Stimulated activated CD4-positive, alpha-beta T cell treated with anti-CD3 and anti-CD28 coated beads, Interleukin-15, amount 100 ng/mL, for 1 hour (primary cell): ENCODE results near the gene PITPNC1.
A peak's percentile ranks its signal among the peaks of the same experiment; 100 is the strongest.
"Not testable (repeated sequence)": the region's sequence is repeated elsewhere in the genome, so short reads cannot be mapped to it uniquely, and the experiment has no call there.

Source experiments
- DNase-seq, 2 donors: peaks; one replicate each; pipeline ENCODE4 v3.0.0-alpha.2; 2020; ENCODE audit warnings: low read depth in 1 of 2, low spot score in 1 of 2

PITPNC1 gene

DNA sequence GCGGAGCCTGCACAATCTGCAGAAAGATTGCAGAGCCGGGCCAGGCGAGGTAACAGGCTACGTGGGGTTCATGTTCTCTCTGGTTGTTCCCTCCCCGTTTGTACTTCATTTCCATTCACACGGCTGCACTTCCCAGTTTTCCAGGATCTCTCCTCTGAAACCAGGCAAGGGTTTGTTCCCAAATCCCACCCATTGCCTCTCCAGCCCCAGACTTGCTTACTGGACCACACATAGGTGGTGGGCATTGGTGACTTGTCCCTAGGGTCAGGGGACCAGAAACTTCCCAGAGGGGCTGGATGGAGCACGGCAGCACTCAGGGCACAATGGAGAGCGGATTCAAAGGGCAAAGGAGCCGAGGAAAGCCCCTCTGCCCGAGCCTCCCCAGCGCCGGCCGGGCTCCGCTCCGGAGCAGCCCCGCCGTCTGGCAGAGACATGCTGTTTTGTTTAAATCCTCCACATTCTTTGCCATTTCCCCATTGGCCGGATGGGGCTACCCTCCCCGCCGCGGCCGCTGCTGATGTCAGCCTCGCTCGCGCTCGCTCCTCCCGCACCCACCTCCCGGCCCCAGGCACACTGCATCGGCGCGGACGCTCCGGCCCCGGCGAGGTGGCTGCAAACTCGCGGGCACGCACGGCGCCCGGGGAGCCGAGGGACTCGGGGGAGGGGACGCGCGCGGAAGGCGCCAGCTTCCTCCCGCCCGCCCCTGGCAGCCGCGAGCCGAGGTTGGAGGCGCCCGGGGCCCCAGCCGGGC, at the start of gene PITPNC1:
Gene PITPNC1, plus strand, starts transcription at position 545 of the 751 bp plus-strand sequence.
- DNase-seq: peak; percentile 77 to 79

DNA sequence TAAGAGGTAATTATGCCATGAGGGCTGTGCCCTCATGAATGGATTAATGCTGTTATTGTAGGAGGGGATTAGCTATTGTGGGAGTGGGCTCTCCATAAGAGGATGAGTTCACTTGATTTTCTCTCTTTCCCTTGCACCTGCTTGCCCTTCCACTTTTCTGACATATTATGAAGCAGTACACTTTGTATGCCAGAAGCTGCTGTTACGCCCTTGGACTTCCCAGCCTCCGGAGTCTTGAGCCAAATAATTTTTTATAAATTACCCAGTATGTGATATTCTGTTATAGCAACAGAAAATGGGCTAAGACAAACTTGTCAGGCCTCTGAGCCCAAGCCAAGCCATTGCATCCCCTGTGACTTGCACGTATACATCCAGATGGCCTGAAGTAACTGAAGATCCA, 49.1 kb upstream of the PITPNC1 start:
- no peak for DNase-seq

DNA sequence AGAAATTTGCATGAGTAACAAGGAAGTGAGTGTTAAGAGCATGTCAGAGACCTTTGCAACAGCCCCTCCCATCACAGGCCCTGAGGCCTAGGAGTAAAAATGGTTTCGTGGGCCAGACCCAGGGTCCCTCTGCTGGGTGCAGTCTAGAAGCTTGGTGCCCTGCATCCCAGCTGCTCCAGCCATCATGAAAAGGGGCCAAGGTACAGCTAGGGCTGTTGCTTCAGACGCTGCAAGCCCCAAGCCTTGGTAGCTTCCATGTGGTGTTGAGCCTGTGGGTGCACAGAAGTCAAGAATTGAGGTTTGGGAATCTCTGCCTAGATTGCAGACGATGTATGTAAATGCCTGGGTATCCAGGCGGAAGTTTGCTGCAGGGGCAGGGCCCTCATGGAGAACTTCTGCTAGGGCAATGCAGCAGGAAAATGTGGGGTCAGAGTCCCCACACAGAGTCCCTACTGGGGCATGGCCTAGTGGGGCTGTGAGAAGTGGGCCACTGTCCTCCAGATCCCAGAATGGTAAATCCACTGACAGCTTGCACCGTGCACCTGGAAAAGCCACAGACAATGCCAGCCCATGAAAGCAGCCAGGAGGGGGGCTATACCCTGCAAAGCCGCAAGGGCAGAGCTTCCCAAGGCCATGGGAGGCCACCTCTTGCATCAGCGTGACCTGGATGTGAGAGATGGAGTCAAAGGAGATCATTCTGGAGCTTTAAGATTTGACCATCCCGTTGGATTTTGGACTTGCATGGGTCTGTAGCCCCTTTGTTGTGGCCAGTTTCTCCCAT, 45.5 kb upstream of the PITPNC1 start:
- not testable (repeated sequence) for DNase-seq

DNA sequence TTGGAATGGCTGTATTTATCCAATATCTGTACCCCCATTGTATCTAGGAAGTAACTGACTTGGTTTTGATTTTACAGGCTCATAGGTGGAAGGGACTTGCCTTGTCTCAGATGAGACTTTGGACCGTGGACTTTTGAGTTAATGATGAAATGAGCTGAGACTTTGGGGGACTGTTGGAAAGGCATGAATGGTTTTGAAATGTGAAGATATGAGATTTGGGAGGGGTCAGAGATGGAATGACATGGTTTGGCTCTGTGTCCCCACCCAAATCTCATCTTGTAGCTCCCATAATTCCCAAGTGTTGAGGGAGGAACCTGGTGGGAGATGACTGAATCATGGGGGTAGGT, 44.9 kb upstream of the PITPNC1 start:
- not testable (repeated sequence) for DNase-seq

DNA sequence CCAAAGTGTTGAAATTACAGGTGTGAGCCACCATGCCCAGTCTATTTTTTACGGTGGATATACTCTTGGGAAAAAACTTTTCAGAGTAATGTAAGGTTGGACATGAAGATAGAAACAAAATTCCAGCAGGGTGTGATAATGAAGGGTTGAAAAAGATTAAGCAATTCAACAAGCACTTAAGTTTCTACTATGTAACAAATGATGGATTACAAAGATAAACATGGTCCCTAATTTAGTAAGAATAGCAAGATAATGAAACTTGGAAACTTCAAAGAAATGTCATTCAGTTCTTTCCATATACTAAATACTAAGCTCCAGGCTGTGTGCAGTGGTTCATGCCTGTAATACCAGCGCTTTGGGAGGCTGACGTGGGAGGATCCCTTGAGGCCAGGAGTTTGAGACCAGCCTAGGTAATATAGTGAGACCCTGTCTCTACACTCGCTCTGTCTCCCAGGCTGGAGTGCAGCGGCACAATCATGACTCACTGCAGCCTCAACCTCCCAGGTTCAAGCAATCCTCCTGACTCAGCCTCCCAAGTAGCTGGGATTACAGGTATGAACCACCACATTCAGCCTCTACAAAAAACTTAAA, 41.7 kb upstream of the PITPNC1 start:
- DNase-seq: no peak

DNA sequence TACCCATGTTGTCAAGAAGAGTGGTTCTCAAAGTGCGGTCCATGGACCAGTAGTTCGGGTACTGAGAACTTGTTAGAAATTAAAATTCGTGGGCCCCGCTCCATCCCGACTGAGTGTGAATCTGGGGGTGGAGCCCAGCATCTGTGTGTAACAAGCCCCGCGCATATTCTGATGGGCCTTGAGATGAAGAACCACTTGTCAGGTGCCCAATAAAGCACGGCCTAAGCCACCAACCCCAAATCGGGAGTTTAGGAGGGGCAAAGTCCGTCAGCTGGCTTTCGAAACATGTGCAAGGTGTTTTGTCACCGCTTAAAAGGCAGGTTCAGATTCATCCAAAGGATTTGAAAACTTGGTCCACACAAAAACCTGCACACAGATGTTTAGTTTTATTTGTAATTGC, 40.2 kb upstream of the PITPNC1 start:
- no peak for DNase-seq

DNA sequence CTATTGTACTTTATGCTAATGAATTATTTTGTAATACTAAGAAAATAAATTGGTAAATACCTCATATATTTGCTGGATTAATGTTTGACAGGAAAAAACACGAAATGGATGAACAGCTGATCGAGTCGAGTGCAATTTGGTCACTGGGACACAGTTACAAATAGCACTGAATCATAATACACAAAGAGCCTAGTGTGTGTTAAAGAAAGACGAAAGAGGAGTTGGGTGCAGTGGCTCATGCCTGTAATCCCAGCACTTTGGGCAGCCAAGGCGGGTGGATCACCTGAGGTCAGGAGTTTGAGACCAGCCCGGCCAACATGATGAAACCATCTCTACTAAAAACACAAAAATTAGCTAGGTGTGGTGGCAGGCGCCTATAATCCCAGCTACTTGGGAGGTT, 38.7 kb upstream of the PITPNC1 start:
- DNase-seq: not testable (repeated sequence)

DNA sequence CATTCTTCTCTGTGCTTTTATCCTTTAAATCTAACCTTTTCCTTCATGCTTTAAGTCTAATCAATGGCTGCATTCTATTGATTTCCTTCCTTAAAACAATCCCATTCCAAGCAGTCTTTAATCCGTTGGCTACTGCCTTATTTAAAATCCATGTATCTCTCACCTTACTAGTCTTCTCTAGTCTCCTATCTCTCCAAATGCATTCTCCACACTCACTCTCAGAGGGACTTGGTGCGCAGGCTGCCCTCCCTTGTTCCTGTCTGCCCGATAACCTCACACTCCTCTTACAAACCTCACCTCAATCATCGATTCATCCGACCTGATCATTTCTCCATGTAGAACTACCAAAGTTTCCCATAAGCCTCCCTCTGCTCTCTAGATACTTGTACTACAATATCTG, 33.8 kb upstream of the PITPNC1 start:
- no peak for DNase-seq

DNA sequence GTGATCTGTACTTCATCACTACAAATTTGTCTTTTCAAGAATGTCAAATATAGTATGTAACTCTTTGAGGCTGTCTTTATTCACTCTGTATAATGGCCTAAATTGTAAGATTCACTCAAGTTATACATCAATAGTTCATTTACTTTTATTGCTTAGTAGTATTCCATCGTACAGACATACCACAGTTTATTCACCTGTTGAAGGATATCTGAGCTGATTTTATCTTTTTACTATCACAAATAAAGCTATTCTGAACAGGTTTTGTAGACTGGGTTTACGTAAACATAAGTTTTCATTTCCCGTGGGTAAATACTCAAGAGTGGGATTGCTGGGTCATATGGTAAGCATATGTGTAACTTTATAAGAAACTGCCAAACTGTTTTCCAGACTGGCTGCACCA, 29.3 kb upstream of the PITPNC1 start:
- no peak for DNase-seq

DNA sequence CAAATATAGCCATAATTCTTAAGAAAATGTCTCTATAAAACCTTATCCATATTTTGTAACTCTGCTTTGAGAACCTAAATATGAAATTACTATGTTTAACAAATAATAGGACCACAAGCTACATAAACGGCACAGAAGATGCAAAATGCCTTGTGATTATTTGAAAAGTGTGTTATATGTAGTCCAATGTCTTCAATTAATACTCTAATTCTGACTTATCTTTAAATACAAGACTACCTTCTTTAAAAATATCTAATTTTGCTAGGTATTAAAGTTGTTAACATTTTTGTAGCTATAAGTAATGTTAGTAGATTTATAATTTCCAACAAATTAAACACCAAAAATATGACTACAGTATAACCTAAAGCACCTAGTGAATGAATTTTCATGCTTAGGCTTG, 27.7 kb upstream of the PITPNC1 start:
- no peak for DNase-seq

DNA sequence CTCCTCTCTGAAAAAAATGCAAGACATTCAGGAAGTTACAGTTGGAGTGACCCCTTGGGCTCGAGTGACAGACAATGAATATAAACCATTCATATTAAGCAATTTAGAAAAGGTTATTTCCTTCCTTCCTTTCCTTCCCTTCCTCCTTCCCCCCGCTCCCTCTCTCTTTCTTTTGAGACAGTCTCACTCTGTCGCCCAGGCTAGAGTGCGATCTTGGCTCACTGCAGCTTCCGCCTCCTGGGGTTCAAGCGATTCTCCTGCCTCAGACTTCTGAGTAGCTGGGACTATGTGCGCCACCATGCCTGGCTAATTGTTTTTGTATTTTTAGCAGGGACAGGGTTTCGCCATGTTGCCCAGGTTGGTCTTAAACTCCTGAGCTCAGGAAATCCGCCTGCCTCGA, 23.9 kb upstream of the PITPNC1 start:
- DNase-seq: no peak

DNA sequence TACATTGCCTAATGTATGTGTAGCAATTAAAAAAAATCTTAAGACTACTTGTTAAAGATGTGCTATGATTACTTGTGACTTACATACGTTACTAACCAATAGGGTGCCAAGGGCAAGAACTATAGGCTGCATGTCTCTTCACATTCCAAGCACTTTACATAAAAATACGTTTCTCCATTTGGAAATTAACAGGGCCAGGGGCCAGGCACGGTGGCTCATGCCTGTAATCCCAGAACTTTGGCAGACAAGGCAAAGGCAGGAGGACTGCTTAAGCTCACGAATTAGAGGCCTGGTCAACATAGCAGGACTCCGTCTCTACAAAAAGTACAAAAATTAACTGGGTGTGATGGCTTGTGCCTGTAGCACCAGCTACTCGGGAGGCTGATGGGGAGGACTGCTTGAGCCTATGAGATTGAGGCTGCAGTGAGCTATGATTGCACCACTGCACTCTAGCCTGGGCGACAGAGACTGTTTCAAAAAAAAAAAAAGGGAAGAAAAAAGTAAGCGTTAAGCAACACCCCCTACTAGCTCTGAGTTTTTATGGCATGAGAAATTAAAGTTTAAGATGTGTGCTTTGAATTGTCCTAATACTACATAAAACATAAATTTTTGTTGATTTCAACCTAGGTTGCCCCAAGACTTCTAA, 23.0 kb upstream of the PITPNC1 start:
- DNase-seq: no peak

DNA sequence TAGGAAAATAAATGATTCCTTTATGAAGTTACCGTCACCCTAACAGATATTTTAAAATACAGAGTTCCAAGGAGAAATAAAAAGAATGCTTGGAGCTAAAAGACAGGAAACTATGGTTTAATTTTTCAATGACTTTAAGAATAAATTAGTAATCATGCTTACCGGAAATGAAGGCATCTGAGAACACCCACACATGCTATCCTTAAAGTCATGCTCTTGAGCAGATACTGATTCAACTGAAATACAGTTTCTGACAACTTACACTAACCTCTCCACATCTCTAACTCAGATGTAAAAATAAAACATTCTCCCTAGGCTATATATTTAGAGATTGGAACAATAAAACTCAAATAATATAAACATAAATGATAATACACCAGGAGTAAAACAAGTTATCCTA, 18.5 kb upstream of the PITPNC1 start:
- DNase-seq: no peak

DNA sequence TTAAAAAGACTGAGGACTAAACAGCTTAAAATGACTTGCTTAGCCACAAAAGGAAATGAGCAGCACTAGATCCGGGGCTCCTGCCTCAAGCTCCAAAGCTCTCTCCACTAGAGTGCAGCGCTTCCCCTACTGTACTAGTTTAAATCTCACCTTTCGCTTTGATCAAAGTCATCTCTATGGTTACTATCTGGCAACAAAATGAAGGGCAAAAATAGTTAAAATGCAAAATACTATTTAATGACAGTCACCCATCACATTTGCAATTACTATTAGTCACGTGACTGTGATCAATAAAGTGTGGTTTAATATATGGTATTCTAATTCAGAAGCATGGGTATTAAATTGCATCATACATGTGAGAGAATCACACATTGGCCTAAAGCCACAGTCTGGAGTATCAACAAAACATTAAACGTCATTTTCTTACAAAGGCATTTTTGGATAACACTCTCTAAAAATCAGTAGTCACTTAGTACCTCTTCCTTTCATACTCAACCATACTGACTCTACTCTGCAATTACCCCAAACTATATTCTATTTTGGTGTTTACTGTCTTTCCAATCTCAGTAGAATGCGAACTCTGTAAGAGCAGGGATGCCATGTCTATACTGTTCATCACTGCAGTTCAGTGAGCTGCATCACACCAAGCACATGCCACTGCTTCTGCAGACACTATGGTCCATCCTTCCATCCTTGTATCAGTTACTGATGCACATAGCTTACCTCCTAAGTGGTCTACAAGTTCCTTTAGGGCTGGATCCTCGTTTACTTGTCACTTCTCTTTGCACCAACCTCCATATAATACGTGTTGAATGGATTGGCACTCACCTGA, 16.9 kb upstream of the PITPNC1 start:
- DNase-seq: no peak

DNA sequence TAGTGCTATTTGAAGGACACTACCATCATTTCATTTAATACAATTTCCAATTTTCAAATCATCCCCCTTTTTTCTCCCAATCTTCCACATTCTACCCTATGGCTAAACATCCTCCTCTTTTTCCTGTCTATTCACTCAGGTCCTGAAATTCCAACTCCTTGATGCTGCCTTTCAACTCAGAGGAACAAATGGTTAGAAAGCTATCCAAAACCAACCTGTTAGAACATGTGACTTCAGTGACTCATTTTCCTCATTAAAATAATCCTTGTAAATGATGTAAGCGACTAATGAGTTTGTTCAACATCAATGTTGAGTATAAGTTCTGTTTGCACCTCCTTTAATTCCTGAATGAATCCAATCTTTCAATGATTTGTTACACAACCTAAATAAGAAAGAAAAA, 16.2 kb upstream of the PITPNC1 start:
- no peak for DNase-seq

DNA sequence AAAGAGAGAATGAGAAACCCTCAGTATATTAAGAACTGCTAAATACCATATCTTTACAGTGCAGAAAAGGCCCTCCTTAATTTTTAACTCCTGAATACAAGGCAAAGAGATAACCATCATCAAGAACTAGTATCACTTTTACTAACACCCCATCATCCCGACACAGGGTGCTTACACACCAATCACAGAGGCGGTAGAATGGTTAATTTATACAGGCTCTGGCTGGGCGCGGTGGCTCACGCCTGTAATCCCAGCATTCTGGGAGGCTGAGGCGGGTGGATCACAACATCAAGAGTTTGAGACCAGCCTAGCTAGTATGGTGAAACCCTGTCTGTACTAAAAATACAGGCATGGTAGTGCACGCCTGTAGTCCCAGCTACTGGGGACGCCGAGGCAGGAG, 14.9 kb upstream of the PITPNC1 start:
- DNase-seq: no peak

DNA sequence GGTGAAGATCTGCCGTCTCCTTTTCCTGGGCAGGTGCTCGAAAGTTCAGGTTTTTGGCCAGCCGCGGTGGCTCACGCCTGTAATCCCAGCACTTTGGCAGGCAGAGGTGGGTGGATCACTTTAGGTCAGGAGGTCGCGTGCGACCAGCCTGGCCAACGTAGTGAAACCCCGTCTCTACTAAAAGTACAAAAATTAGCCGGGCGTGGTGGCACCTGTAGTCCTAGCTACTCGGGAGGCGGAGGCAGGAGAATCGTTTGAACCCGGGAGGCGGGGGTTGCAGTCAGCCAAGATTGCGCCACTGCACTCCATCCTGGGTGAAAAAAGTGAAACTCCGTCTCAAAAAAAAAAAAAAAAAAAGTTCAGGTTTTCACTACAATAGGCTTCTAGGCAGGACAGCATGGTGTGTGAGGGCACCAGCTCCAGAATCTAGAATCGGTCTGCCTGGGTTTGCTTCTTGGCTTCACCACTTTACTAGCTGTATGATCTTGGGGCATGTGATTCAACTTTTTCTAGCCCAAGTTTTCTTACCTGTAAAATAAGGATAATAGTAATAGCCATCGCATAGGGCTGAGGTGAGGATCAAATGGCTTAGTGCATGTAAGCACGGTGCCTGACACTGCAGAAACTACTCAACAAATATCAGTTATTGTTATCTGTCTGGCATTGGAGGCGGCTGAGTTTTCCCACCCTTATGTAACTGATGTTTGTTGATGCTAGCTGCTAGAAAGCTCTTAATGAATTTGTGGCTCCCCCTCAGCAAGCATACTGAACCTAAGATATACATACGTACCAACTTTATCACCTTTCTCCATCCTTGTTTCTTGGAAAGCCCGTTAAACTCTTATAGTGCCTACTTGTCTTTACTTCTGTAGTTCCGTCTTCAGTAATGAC, 12.0 kb upstream of the PITPNC1 start:
- no peak for DNase-seq

DNA sequence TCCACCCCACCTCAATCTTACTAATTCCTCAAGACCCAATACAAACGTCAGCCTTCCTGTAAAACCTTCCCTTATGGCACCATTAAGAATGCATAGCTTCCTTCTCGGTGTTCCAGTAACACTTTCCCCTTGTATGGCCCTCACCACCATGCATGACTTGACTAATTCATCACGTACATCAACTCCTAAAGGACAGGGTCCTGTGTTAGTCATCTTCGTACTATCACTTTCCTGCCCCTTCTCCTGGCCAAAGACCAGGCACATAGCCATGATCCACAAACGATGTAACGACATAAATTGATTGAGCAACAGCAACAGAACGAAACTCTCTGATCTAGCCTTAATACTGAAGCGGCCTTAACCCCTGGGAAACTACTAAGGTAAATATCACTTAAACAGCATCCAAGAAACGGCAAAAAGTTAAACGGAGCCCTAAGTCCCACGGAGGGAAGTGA, 11.3 kb upstream of the PITPNC1 start:
- no peak for DNase-seq

DNA sequence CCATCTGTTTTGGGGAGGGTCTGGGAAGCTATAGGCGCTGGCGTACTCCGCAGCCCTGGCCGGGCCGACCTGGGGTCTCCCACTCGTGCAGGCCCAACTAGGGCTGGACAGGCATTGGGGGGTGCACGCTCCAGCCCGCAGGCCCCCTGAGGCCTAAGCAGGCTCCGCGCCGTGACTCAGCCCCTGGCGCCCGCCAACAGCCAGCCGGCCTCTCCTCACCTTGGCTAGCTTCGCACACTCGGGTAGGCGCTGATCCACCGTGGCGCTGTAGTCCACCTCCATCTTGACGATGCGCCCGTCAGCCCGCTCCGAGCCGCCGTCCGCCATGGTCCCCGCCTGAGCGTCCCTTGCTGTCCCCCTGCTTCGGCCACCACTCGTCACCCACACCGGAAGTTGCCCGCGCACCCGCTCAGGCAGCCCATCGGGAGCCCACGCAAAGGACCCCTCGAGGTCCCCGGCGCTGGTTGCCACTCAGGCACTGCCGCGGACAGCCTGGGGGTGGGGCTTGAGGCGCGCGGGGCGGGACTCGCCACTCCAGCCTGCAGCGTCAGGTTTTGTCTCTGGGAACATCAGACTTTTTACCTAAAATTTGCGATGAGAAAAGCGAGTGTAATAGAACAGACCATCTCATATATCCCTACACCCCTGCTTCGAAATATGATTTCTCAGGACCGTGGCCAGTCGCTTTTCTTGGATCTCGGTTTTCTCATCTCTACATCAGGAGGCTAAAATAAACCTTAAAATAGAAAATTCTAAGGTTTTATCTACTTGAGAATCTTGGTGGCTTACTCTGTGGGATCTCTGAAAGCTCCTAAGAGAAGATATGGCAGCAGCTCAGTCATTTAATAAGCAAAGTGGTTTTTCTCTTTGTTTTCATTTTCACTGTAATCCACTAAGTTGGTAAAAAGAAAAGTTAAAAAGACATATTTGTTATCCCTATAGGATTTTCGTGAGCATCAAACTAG, 10.6 kb upstream of the PITPNC1 start, which contains the start of gene PSMD12:
Gene PSMD12, minus strand, starts transcription at position 385 of the 965 bp plus-strand sequence. Its CDS starts 58 bp downstream, at position 327.
- DNase-seq: peak; percentile 88 to 95
